ENCODE data around the gene NME4. TPM values are rescaled to one million over a fixed set of nuclear protein-coding genes. Genes with fewer than 3 reads are reported as not detected.

NME4 gene
- total RNA-seq, 1 experiment from 2014 or later = 68.2 TPM

DNA sequence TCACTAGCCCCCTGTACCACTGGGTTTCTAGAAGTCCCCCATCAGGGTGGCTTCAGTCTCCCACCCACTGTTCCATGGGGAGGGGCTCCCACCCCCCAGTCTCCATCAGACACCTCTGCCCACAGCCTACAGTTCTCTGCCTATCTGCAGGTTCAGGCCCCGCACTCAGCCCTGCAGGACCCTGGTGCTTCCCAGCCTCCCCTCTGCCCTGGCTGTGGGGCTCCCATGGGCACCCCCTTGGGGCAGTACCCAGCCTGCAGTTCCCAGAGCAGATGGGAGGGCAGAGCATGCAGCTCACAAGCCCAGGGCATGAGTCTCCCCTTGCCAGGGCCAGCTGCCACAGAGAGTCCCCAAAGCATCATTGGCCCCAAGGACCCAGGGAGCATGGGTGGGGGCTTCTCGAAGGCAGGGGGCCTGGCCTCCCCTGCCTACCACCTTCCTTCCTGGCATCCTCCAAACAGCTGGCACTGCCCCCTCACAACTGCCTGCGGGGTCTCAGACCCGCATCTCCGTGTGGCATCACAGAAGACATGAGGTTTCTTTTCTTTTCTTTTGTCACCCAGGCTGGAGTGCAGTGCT lies 23.9 kb upstream of the NME4 start:
- H3K4me3 ChIP-seq (replicated peaks in 1 of 2; ENCODE audit: low read depth in 1 of 2, low read length in 2 of 2) = no peak overlapping the region
- TF ChIP-seq SIN3A (IDR thresholded peaks at IDR 0.05; ENCODE audit: low read depth) (no peak), CBX3 (IDR thresholded peaks at IDR 0.05; ENCODE audit: low read depth) (no peak)
- H3K4me1 ChIP-seq (ENCODE audit: control insufficient read depth in 1 of 2, insufficient read depth in 2 of 2, low read length in 2 of 2) = peaks cover 3 to 13% of the 10 kb centered on the region in 2 experiments; a peak in 3 of 4 replicates
- no peaks in the 10 kb centered on the region for H3K9me2 ChIP-seq (ENCODE audit: insufficient read depth)
- DNase-seq (ENCODE audit: low read depth, low spot score) (no peak), ATAC-seq (no peak)
- ChIA-PET RAD21 (ENCODE audit: low non-redundant PET in 1 of 2, low total read pairs in 2 of 2, uncharacterized antibody in 2 of 2, unreplicated experiment in 2 of 2) (no interaction called here), POLR2A (no interaction called here), CTCF (no interaction called here)
- no peaks in the 10 kb centered on the region for H3K79me2 ChIP-seq (ENCODE audit: insufficient read depth, low read length)
- no peak overlapping the region for H3K9ac ChIP-seq (ENCODE audit: low read length)
- no TSS peak for BruUV-seq (replicated peaks)
- no peak overlapping the region for H3K27ac ChIP-seq (ENCODE audit: low read depth, low read length)
- H3K27me3 ChIP-seq (ENCODE audit: insufficient read depth, low read length) = no peaks in the 10 kb centered on the region
- H3K4me2 ChIP-seq (ENCODE audit: low read length) = no peak overlapping the region
- H4K20me1 ChIP-seq (ENCODE audit: insufficient read depth) = no peaks in the 10 kb centered on the region
- intact Hi-C loops (cut with micrococcal nuclease) = no loop called here
- no peaks in the 10 kb centered on the region for H3K9me3 ChIP-seq (ENCODE audit: control insufficient read depth in 1 of 2, insufficient read depth in 1 of 2, low read depth in 1 of 2, low read length in 2 of 2)
- no peak overlapping the region for H2AFZ ChIP-seq (ENCODE audit: low read depth, low read length, poor library complexity, severe bottlenecking)
- H3K36me3 ChIP-seq (ENCODE audit: control insufficient read depth in 1 of 2, insufficient read depth in 2 of 2, low read length in 2 of 2) = 0 out of 4 replicates have a peak, but pooled peaks cover 0 to 3% of the 10 kb centered on the region in 2 experiments

DNA sequence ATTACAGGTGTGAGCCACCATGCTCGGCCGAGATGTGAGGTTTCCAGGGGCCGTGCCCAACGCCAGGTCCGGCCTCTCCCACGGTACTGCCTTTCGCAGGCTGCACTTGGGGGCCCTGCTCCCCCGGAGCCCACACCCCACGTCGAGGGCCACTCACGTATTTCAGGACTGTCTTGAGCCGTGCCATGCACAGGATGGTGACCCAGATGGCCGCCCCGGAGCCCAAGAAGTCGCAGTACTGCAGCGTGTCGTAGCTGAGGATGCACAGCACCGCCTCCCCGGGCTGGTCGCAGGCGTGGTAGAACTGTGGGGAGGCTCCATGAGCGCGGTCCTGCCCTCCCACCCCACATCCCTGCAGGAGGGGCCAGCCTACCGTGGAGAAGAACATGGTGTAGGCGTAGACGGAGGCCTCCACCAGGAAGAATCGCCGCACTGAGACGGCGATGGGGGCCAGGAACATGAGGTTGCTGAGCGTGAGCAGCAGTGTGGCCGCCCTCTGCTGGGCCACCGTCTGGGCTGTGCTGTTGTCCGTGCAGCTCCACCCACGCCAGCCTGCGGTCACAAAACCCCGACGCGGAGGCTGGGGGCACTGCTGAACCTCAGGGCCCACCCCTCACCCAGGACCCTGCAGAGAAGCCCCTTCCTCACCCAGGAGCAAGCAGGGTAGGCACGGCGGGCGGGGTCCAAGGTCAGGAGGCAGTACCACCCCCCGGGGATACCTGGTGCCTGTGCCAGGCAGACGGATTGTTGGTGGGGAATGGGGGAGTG lies 23.0 kb upstream of the NME4 start:
- Histone ChIP-seq H3K4me2 (ENCODE audit: low read length) (no peak overlapping the region), H3K27ac (ENCODE audit: low read depth, low read length) (no peak overlapping the region), H3K9me3 (ENCODE audit: control insufficient read depth in 1 of 2, insufficient read depth in 1 of 2, low read depth in 1 of 2, low read length in 2 of 2) (no peaks in the 10 kb centered on the region), H3K9ac (ENCODE audit: low read length) (no peak overlapping the region), H3K79me2 (ENCODE audit: insufficient read depth, low read length) (no peaks in the 10 kb centered on the region), H3K27me3 (ENCODE audit: insufficient read depth, low read length) (no peaks in the 10 kb centered on the region), H3K9me2 (ENCODE audit: insufficient read depth) (no peaks in the 10 kb centered on the region), H2AFZ (ENCODE audit: low read depth, low read length, poor library complexity, severe bottlenecking) (no peak overlapping the region), H3K4me1 (ENCODE audit: control insufficient read depth in 1 of 2, insufficient read depth in 2 of 2, low read length in 2 of 2) (peaks cover 3 to 13% of the 10 kb centered on the region in 2 experiments; a peak in 3 of 4 replicates), H4K20me1 (ENCODE audit: insufficient read depth) (no peaks in the 10 kb centered on the region), H3K36me3 (ENCODE audit: control insufficient read depth in 1 of 2, insufficient read depth in 2 of 2, low read length in 2 of 2) (0 out of 4 replicates have a peak, but pooled peaks cover 0 to 1% of the 10 kb centered on the region in 2 experiments), H3K4me3 (replicated peaks in 1 of 2; ENCODE audit: low read depth in 1 of 2, low read length in 2 of 2) (no peak overlapping the region)
- DNase-seq (ENCODE audit: low read depth, low spot score) = no peak
- no TSS peak for BruUV-seq (replicated peaks)
- intact Hi-C loops (cut with micrococcal nuclease) = no loop called here
- ChIA-PET POLR2A (no interaction called here), RAD21 (ENCODE audit: low non-redundant PET in 1 of 2, low total read pairs in 2 of 2, uncharacterized antibody in 2 of 2, unreplicated experiment in 2 of 2) (no interaction called here), CTCF (no interaction called here)
- no peak for ATAC-seq
- TF ChIP-seq RAD21 (IDR thresholded peaks at IDR 0.05; ENCODE audit: low read depth) (no peak), EGR1 (IDR thresholded peaks at IDR 0.05; ENCODE audit: low read depth) (no peak), SIN3A (IDR thresholded peaks at IDR 0.05; ENCODE audit: low read depth) (no peak), SP1 (IDR thresholded peaks at IDR 0.05; ENCODE audit: low read depth) (no peak), ZFX (IDR thresholded peaks at IDR 0.05) (no peak), EZH2 (IDR thresholded peaks at IDR 0.05) (no peak), TCF7L2 (IDR thresholded peaks at IDR 0.05; ENCODE audit: borderline replicate concordance, extremely low read depth, insufficient read depth, insufficient read length) (no peak), POLR2AphosphoS5 (IDR thresholded peaks at IDR 0.05; ENCODE audit: low read depth, low read length) (no peak), FOSL1 (IDR thresholded peaks at IDR 0.05; ENCODE audit: low read depth) (no peak), ZNF274 (IDR thresholded peaks at IDR 0.05; ENCODE audit: low read depth, low read length) (no peak)
- TF ChIP-seq, protein P1, sequence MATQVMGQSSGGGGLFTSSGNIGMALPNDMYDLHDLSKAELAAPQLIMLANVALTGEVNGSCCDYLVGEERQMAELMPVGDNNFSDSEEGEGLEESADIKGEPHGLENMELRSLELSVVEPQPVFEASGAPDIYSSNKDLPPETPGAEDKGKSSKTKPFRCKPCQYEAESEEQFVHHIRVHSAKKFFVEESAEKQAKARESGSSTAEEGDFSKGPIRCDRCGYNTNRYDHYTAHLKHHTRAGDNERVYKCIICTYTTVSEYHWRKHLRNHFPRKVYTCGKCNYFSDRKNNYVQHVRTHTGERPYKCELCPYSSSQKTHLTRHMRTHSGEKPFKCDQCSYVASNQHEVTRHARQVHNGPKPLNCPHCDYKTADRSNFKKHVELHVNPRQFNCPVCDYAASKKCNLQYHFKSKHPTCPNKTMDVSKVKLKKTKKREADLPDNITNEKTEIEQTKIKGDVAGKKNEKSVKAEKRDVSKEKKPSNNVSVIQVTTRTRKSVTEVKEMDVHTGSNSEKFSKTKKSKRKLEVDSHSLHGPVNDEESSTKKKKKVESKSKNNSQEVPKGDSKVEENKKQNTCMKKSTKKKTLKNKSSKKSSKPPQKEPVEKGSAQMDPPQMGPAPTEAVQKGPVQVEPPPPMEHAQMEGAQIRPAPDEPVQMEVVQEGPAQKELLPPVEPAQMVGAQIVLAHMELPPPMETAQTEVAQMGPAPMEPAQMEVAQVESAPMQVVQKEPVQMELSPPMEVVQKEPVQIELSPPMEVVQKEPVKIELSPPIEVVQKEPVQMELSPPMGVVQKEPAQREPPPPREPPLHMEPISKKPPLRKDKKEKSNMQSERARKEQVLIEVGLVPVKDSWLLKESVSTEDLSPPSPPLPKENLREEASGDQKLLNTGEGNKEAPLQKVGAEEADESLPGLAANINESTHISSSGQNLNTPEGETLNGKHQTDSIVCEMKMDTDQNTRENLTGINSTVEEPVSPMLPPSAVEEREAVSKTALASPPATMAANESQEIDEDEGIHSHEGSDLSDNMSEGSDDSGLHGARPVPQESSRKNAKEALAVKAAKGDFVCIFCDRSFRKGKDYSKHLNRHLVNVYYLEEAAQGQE (IDR thresholded peaks at IDR 0.05; ENCODE audit: low read depth) = no peak
- TF ChIP-seq, protein P2, sequence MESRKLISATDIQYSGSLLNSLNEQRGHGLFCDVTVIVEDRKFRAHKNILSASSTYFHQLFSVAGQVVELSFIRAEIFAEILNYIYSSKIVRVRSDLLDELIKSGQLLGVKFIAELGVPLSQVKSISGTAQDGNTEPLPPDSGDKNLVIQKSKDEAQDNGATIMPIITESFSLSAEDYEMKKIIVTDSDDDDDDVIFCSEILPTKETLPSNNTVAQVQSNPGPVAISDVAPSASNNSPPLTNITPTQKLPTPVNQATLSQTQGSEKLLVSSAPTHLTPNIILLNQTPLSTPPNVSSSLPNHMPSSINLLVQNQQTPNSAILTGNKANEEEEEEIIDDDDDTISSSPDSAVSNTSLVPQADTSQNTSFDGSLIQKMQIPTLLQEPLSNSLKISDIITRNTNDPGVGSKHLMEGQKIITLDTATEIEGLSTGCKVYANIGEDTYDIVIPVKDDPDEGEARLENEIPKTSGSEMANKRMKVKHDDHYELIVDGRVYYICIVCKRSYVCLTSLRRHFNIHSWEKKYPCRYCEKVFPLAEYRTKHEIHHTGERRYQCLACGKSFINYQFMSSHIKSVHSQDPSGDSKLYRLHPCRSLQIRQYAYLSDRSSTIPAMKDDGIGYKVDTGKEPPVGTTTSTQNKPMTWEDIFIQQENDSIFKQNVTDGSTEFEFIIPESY (IDR thresholded peaks at IDR 0.05; ENCODE audit: extremely low read depth, insufficient replicate concordance, low read length) = no peak

All from HCT116 (cell line).